ENCODE measurements around the gene IL15RA. TPM values are rescaled to one million over a fixed set of nuclear protein-coding genes. Genes with fewer than 3 reads are reported as not detected.

IL15RA gene
- total and polyA plus RNA-seq, 2 donors (not counting 1 experiment from before 2014, with no cell fraction given), result 9.3 to 9.6 TPM

- POLR2A ChIA-PET, result no interaction called here
- DNase-seq (no peak), ATAC-seq (ENCODE audit: low read depth) (no peak)
- H2AFZ ChIP-seq (ENCODE audit: insufficient read depth, low read depth, low read length, poor library complexity, severe bottlenecking), result no peak overlapping the region
- Mint-ChIP-seq H3K27me3 (no peaks in the 10 kb centered on the region), H3K9me3 (ENCODE audit: insufficient read depth) (no peaks in the 10 kb centered on the region), H3K27ac (no peak overlapping the region), H3K4me3 (no peak overlapping the region), H3K4me1 (no peaks in the 10 kb centered on the region)
- intact Hi-C loops (cut with micrococcal nuclease), result no loop called here
- no peak overlapping the region for H3K9ac ChIP-seq (ENCODE audit: low read length)
- no peaks in the 10 kb centered on the region for H3K27me3 ChIP-seq (replicated peaks in 1 of 4; ENCODE audit: control extremely low read depth in 1 of 4, control insufficient read depth in 3 of 4, insufficient read depth in 4 of 4, low read length in 3 of 4)
- H3K9me3 ChIP-seq (ENCODE audit: control extremely low read depth in 1 of 3, control insufficient read depth in 2 of 3, insufficient read depth in 1 of 3, low read length in 2 of 3), result no peaks in the 10 kb centered on the region
- CTCF ChIA-PET, result no interaction called here
- H3K27ac ChIP-seq (ENCODE audit: low read length in 2 of 2), result no peak overlapping the region
- no peak for TF ChIP-seq EZH2 (IDR thresholded peaks at IDR 0.05; ENCODE audit: borderline replicate concordance, insufficient read depth, low read depth, low read length, poor library complexity, severe bottlenecking)
- TF ChIP-seq CTCF (IDR thresholded peaks at IDR 0.05), result no peak
- H3K79me2 ChIP-seq (ENCODE audit: control insufficient read depth, insufficient read depth, low read length), result no peaks in the 10 kb centered on the region
- 98% methylated on average over 15 of the region's 17 CpGs for WGBS (ENCODE audit: insufficient coverage)
- no peak overlapping the region for H3K4me2 ChIP-seq (replicated peaks; ENCODE audit: low read depth, low read length, poor library complexity, severe bottlenecking)
- H3K36me3 ChIP-seq (replicated peaks in 1 of 2; ENCODE audit: control extremely low read depth in 1 of 2, control insufficient read depth in 1 of 2, extremely low read depth in 1 of 2, insufficient read depth in 2 of 2, low read length in 1 of 2), result peaks cover 0 to 9% of the 10 kb centered on the region in 2 experiments
- H4K20me1 ChIP-seq (ENCODE audit: control insufficient read depth, insufficient read depth, low read length, poor library complexity, severe bottlenecking), result no peaks in the 10 kb centered on the region
- no peak overlapping the region for H3K4me3 ChIP-seq (ENCODE audit: control extremely low read depth in 1 of 5, extremely low read depth in 1 of 5, insufficient read depth in 1 of 5, low read depth in 2 of 5, low read length in 4 of 5)
- H3K4me1 ChIP-seq (ENCODE audit: control insufficient read depth in 2 of 2, insufficient read depth in 2 of 2, low read length in 2 of 2), result no peaks in the 10 kb centered on the region
Measured at GRCh38 chr10:5956146-5956936, 21.0 kb downstream of the IL15RA start.

GRCh38 chr10:5953676-5954075 lies 23.7 kb downstream of the IL15RA start:
- H2AFZ ChIP-seq (ENCODE audit: insufficient read depth, low read depth, low read length, poor library complexity, severe bottlenecking), result no peak overlapping the region
- no peaks in the 10 kb centered on the region for H3K9me3 ChIP-seq (ENCODE audit: control extremely low read depth in 1 of 3, control insufficient read depth in 2 of 3, insufficient read depth in 1 of 3, low read length in 2 of 3)
- ATAC-seq (ENCODE audit: low read depth), result no peak
- no peak overlapping the region for H3K4me3 ChIP-seq (ENCODE audit: control extremely low read depth in 1 of 5, extremely low read depth in 1 of 5, insufficient read depth in 1 of 5, low read depth in 2 of 5, low read length in 4 of 5)
- CTCF ChIA-PET, result interaction anchor here (0.7 kb wide), 1 partner anchor 128 kb away, joined by 5 read pairs; no protein-coding TSS in a partner anchor
- no peak for TF ChIP-seq EZH2 (IDR thresholded peaks at IDR 0.05; ENCODE audit: borderline replicate concordance, insufficient read depth, low read depth, low read length, poor library complexity, severe bottlenecking)
- Mint-ChIP-seq H3K4me1 (no peaks in the 10 kb centered on the region), H3K27ac (no peak overlapping the region), H3K9me3 (ENCODE audit: insufficient read depth) (no peaks in the 10 kb centered on the region), H3K27me3 (no peaks in the 10 kb centered on the region), H3K4me3 (no peak overlapping the region)
- POLR2A ChIA-PET, result no interaction called here
- no peak overlapping the region for H3K9ac ChIP-seq (ENCODE audit: low read length)
- H3K27ac ChIP-seq (ENCODE audit: low read length in 2 of 2), result no peak overlapping the region
- H3K27me3 ChIP-seq (replicated peaks in 1 of 4; ENCODE audit: control extremely low read depth in 1 of 4, control insufficient read depth in 3 of 4, insufficient read depth in 4 of 4, low read length in 3 of 4), result no peaks in the 10 kb centered on the region
- no peaks in the 10 kb centered on the region for H4K20me1 ChIP-seq (ENCODE audit: control insufficient read depth, insufficient read depth, low read length, poor library complexity, severe bottlenecking)
- no peak for DNase-seq
- H3K4me1 ChIP-seq (ENCODE audit: control insufficient read depth in 2 of 2, insufficient read depth in 2 of 2, low read length in 2 of 2), result no peaks in the 10 kb centered on the region
- intact Hi-C loops (cut with micrococcal nuclease), result no loop called here
- 87% methylated on average over 5 of the region's 5 CpGs for WGBS (ENCODE audit: insufficient coverage)
- peaks cover 0 to 5% of the 10 kb centered on the region in 2 experiments for H3K36me3 ChIP-seq (replicated peaks in 1 of 2; ENCODE audit: control extremely low read depth in 1 of 2, control insufficient read depth in 1 of 2, extremely low read depth in 1 of 2, insufficient read depth in 2 of 2, low read length in 1 of 2)
- no peak overlapping the region for H3K4me2 ChIP-seq (replicated peaks; ENCODE audit: low read depth, low read length, poor library complexity, severe bottlenecking)
- H3K79me2 ChIP-seq (ENCODE audit: control insufficient read depth, insufficient read depth, low read length), result no peaks in the 10 kb centered on the region

All from B cell (primary cell).